GM23338 (cell line): Measurements from ENCODE around the gene INHBC. TPM values are rescaled to one million over a fixed set of nuclear protein-coding genes. Genes with fewer than 3 reads are reported as not detected.
A peak's percentile ranks its signal among the peaks of the same experiment; 100 is the strongest.

ENCODE experiments used
- ATAC-seq: fragments of 200-7000 bp; cut with Tn5 transposase; 3 replicates; pipeline ENCODE4 v1.9.1; 2020
- DNase-seq: peaks from one replicate; pipeline ENCODE4 v3.0.0-alpha.2; 2015; ENCODE audit warnings: low spot score
- H2AFZ ChIP-seq: fragments of 200-600 bp; sonication (generic); 2 replicates; pipeline ENCODE4 v1.8.0; 2016; ENCODE audit warnings: antibody characterized with exemption, mild to moderate bottlenecking, moderate library complexity
- H3F3A ChIP-seq: fragments of 200-600 bp; sonication (generic); replicated peaks from 2 replicates; pipeline ENCODE4 v1.8.0; 2017; ENCODE audit warnings: antibody characterized with exemption, mixed run types, low read depth
- H3K27ac ChIP-seq: fragments of 200-600 bp; sonication (generic); 2 replicates; pipeline ENCODE4 v1.6.1; 2016; ENCODE audit warnings: low read depth
- H3K27me3 ChIP-seq: fragments of 200-600 bp; sonication (generic); 2 replicates; pipeline ENCODE4 v1.8.0; 2016; ENCODE audit warnings: mild to moderate bottlenecking, mixed run types, moderate library complexity; ENCODE audit not compliant: insufficient read depth
- H3K36me3 ChIP-seq: fragments of 200-600 bp; sonication (generic); 2 replicates; pipeline ENCODE4 v1.8.0; 2016; ENCODE audit warnings: mild to moderate bottlenecking; ENCODE audit not compliant: insufficient read depth
- H3K4me1 ChIP-seq: fragments of 200-600 bp; sonication (generic); 2 replicates; pipeline ENCODE4 v1.8.0; 2016; ENCODE audit warnings: mild to moderate bottlenecking, moderate library complexity; ENCODE audit not compliant: insufficient read depth
- H3K4me2 ChIP-seq: fragments of 200-600 bp; sonication (generic); 2 replicates; pipeline ENCODE4 v1.7.1; 2017; ENCODE audit warnings: mixed run types
- H3K4me3 ChIP-seq: fragments of 200-600 bp; sonication (generic); 2 replicates; pipeline ENCODE4 v1.6.1; 2016; ENCODE audit warnings: mixed run types
- H3K79me2 ChIP-seq: fragments of 200-600 bp; sonication (generic); replicated peaks from 2 replicates; pipeline ENCODE4 v1.8.0; 2017; ENCODE audit warnings: mild to moderate bottlenecking; ENCODE audit not compliant: insufficient read depth
- H3K9me2 ChIP-seq: fragments of 200-600 bp; sonication (generic); 2 replicates; pipeline ENCODE4 v1.8.0; 2017; ENCODE audit not compliant: insufficient read depth
- H4K20me1 ChIP-seq: fragments of 200-600 bp; sonication (generic); replicated peaks from 2 replicates; pipeline ENCODE4 v1.8.0; 2017; ENCODE audit warnings: mild to moderate bottlenecking; ENCODE audit not compliant: insufficient read depth
- H3K27ac Mint-ChIP-seq: 2 replicates; pipeline ENCODE4 v1.8.0; 2020; ENCODE audit warnings: inconsistent platforms, mild to moderate bottlenecking, moderate library complexity, mixed read lengths
- H3K27me3 Mint-ChIP-seq: 3 replicates; pipeline ENCODE4 v1.8.0; 2022; ENCODE audit warnings: low read depth, mild to moderate bottlenecking, moderate library complexity, mixed read lengths, inconsistent platforms; ENCODE audit not compliant: insufficient read depth, poor library complexity
- H3K36me3 Mint-ChIP-seq: 3 replicates; pipeline ENCODE4 v1.8.0; 2021; ENCODE audit warnings: low read depth, mild to moderate bottlenecking, inconsistent platforms, moderate library complexity, mixed read lengths
- H3K4me1 Mint-ChIP-seq: 3 replicates; pipeline ENCODE4 v1.8.0; 2020; ENCODE audit warnings: mild to moderate bottlenecking, inconsistent platforms, mixed read lengths
- H3K4me3 Mint-ChIP-seq: 3 replicates; pipeline ENCODE4 v1.8.0; 2021; ENCODE audit warnings: moderate library complexity, mild to moderate bottlenecking, inconsistent platforms, mixed read lengths
- H3K9me3 Mint-ChIP-seq: 3 replicates; pipeline ENCODE4 v1.8.0; 2020; ENCODE audit warnings: moderate library complexity, mild to moderate bottlenecking, inconsistent platforms, mixed read lengths
- CREB1 ChIP-seq: fragments of 250-450 bp; sonication (Bioruptor Pico); IDR thresholded peaks from 2 replicates; pipeline ENCODE4 v1.5.0; 2020; ENCODE audit warnings: low read depth, mild to moderate bottlenecking, moderate library complexity
- EZH2 ChIP-seq: fragments of 200-600 bp; sonication (generic); IDR thresholded peaks from one replicate; pipeline ENCODE4 v1.8.0; 2017; ENCODE audit warnings: antibody characterized with exemption, mild to moderate bottlenecking, low read depth; ENCODE audit not compliant: unreplicated experiment
- EZH2phosphoT487 ChIP-seq: fragments of 200-600 bp; sonication (generic); IDR thresholded peaks from one replicate; pipeline ENCODE4 v1.8.1; 2018; ENCODE audit warnings: antibody characterized with exemption; ENCODE audit not compliant: unreplicated experiment
- JUNB ChIP-seq: IDR thresholded peaks from one replicate; pipeline ENCODE4 v1.6.1; 2016; ENCODE audit warnings: antibody characterized with exemption; ENCODE audit not compliant: unreplicated experiment
- NANOG ChIP-seq: IDR thresholded peaks from 2 replicates; pipeline ENCODE4 v1.6.1; 2016; ENCODE audit warnings: antibody characterized with exemption, borderline replicate concordance
- POLR2AphosphoS5 ChIP-seq: IDR thresholded peaks from 2 replicates; pipeline ENCODE4 v1.6.1; 2016; ENCODE audit warnings: antibody characterized with exemption, low read depth
- STAT1 ChIP-seq: IDR thresholded peaks from one replicate; pipeline ENCODE4 v1.6.1; 2016; ENCODE audit warnings: antibody characterized with exemption; ENCODE audit not compliant: unreplicated experiment
- ZNF114 ChIP-seq: fragments of 250-450 bp; sonication (Bioruptor Pico); IDR thresholded peaks from 2 replicates; pipeline ENCODE4 v1.5.0; 2020; ENCODE audit warnings: mild to moderate bottlenecking, moderate library complexity
- ZNF331 ChIP-seq: fragments of 250-450 bp; sonication (Bioruptor Pico); IDR thresholded peaks from 2 replicates; pipeline ENCODE4 v1.5.0; 2020; ENCODE audit warnings: low read depth, mild to moderate bottlenecking, moderate library complexity
- polyA plus RNA-seq: library from polyadenylated mRNA; unstranded; fragments of >200 nt; fragmentation: Nextera tagmentation; extraction: Ambion mirVana; gene quantifications from 2 replicates; pipeline ENCODE4 v1.2.1, GENCODE V29; 2016
- total RNA-seq: library from RNA; depleted of rRNA; stranded (reverse); fragments of >200 nt; shearing (Covaris generic); gene quantifications from 2 replicates; pipeline ENCODE4 v1.2.3, GENCODE V29; 2014
- TF ChIP-seq, protein P1 (sequence below): IDR thresholded peaks from 2 replicates; pipeline ENCODE4 v1.6.1; 2016; ENCODE audit warnings: antibody characterized with exemption
- TF ChIP-seq, protein P2 (sequence below): IDR thresholded peaks from one replicate; pipeline ENCODE4 v1.6.1; 2018; ENCODE audit warnings: antibody characterized with exemption; ENCODE audit not compliant: unreplicated experiment
- TF ChIP-seq, protein P3 (sequence below), 2 experiments: fragments of 200-600 bp in 1 of 2; sonication (generic) in 1 of 2; conservative IDR thresholded peaks; 2 replicates each; pipeline versions ENCODE4 v1.5.1 to v1.6.1; 2016 to 2017; ENCODE audit warnings: antibody characterized with exemption in 2 of 2, low read depth in 2 of 2, mild to moderate bottlenecking in 2 of 2, moderate library complexity in 1 of 2

INHBC gene
- total and polyA plus RNA-seq, 2 experiments from 2014 or later: 0.53 TPM; not detected in 1

DNA sequence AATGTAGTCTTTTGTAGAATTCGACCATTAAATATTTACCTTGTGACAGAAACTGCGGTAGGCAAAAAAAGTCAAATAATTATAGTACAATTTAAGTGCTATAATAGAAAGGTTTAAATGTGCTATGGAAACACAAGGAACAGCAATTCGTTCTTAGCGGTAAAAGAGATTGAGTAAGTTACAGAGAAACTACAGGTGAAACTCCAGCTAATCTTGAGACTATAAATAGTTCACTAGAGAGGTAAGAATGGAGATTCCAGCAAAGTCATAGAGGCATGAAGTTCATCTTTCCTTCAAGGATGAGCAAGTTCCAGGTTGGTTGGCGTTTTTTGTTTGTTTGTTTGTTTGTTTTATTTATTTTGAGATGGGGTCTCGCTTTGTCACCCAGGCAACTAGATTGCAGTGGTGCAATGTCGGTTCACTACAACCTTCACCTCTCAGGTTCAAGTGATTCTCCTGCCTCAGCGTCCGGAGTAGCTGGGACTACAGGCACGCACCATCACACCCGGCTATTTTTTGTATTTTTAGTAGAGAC lies 2.9 kb upstream of the INHBC start:
- TF ChIP-seq POLR2AphosphoS5: no peak
- no peak for TF ChIP-seq STAT1
- TF ChIP-seq ZNF114 (CRISPR knock-in tag): no peak
- TF ChIP-seq, protein P1, sequence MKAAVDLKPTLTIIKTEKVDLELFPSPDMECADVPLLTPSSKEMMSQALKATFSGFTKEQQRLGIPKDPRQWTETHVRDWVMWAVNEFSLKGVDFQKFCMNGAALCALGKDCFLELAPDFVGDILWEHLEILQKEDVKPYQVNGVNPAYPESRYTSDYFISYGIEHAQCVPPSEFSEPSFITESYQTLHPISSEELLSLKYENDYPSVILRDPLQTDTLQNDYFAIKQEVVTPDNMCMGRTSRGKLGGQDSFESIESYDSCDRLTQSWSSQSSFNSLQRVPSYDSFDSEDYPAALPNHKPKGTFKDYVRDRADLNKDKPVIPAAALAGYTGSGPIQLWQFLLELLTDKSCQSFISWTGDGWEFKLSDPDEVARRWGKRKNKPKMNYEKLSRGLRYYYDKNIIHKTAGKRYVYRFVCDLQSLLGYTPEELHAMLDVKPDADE: no peak
- TF ChIP-seq, protein P2, sequence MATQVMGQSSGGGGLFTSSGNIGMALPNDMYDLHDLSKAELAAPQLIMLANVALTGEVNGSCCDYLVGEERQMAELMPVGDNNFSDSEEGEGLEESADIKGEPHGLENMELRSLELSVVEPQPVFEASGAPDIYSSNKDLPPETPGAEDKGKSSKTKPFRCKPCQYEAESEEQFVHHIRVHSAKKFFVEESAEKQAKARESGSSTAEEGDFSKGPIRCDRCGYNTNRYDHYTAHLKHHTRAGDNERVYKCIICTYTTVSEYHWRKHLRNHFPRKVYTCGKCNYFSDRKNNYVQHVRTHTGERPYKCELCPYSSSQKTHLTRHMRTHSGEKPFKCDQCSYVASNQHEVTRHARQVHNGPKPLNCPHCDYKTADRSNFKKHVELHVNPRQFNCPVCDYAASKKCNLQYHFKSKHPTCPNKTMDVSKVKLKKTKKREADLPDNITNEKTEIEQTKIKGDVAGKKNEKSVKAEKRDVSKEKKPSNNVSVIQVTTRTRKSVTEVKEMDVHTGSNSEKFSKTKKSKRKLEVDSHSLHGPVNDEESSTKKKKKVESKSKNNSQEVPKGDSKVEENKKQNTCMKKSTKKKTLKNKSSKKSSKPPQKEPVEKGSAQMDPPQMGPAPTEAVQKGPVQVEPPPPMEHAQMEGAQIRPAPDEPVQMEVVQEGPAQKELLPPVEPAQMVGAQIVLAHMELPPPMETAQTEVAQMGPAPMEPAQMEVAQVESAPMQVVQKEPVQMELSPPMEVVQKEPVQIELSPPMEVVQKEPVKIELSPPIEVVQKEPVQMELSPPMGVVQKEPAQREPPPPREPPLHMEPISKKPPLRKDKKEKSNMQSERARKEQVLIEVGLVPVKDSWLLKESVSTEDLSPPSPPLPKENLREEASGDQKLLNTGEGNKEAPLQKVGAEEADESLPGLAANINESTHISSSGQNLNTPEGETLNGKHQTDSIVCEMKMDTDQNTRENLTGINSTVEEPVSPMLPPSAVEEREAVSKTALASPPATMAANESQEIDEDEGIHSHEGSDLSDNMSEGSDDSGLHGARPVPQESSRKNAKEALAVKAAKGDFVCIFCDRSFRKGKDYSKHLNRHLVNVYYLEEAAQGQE: no peak
- TF ChIP-seq, protein P3, sequence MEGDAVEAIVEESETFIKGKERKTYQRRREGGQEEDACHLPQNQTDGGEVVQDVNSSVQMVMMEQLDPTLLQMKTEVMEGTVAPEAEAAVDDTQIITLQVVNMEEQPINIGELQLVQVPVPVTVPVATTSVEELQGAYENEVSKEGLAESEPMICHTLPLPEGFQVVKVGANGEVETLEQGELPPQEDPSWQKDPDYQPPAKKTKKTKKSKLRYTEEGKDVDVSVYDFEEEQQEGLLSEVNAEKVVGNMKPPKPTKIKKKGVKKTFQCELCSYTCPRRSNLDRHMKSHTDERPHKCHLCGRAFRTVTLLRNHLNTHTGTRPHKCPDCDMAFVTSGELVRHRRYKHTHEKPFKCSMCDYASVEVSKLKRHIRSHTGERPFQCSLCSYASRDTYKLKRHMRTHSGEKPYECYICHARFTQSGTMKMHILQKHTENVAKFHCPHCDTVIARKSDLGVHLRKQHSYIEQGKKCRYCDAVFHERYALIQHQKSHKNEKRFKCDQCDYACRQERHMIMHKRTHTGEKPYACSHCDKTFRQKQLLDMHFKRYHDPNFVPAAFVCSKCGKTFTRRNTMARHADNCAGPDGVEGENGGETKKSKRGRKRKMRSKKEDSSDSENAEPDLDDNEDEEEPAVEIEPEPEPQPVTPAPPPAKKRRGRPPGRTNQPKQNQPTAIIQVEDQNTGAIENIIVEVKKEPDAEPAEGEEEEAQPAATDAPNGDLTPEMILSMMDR (conservative IDR thresholded peaks at IDR 0.05; ENCODE audit: low read depth in 2 of 2): no peak
- TF ChIP-seq NANOG: no peak
- TF ChIP-seq EZH2phosphoT487: no peak
- no peak for TF ChIP-seq ZNF331 (CRISPR knock-in tag)
- Histone ChIP-seq H3K27me3 (no peaks in the 10 kb centered on the region), H3F3A (peaks cover 11% of the 10 kb centered on the region), H3K27ac (peak overlapping the region; percentile 76), H3K4me2 (peak overlapping the region; percentile 75), H3K36me3 (no peaks in the 10 kb centered on the region), H3K79me2 (peaks cover 28% of the 10 kb centered on the region), H3K4me3 (peak overlapping the region; percentile 64), H2AFZ (peak overlapping the region; percentile 43), H4K20me1 (no peaks in the 10 kb centered on the region), H3K9me2 (no peaks in the 10 kb centered on the region), H3K4me1 (peaks cover 15% of the 10 kb centered on the region; the same call in 1 of the 2 replicates)
- Mint-ChIP-seq H3K36me3 (no peaks in the 10 kb centered on the region; the same call in 2 of the 3 replicates), H3K27ac (peak overlapping the region; percentile 95), H3K27me3 (peaks cover 10% of the 10 kb centered on the region), H3K9me3 (no peaks in the 10 kb centered on the region), H3K4me1 (peaks cover 26% of the 10 kb centered on the region), H3K4me3 (peak overlapping the region; percentile 80)
- DNase-seq: no peak
- ATAC-seq: no peak

DNA sequence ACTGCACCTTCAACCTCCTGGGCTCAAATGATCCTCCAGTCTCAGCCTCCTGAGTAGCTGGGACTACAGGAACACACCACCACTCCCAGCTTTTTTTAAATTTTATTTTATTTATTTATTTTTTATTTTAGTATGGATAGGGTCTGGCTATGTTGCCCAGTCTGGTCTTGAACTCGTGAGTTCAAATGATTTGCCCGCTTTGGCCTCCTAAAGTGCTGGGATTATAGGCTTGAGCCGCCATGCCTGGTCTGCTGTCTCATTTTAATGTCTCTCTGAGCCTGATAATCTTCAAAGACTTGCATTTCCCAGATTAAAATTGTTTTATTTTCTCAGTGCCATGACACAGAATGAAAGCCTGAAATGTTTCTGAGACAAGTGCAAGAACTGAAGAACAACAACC lies 1.2 kb upstream of the INHBC start:
- Histone ChIP-seq H3K4me3 (no peak overlapping the region), H4K20me1 (no peaks in the 10 kb centered on the region), H3K9me2 (no peaks in the 10 kb centered on the region), H3K27me3 (no peaks in the 10 kb centered on the region), H3F3A (peaks cover 11% of the 10 kb centered on the region), H2AFZ (no peak overlapping the region), H3K79me2 (peaks cover 15% of the 10 kb centered on the region), H3K36me3 (no peaks in the 10 kb centered on the region), H3K4me1 (peaks cover 15% of the 10 kb centered on the region; the same call in 1 of the 2 replicates), H3K4me2 (no peak overlapping the region), H3K27ac (no peak overlapping the region)
- peaks cover 7% of the 10 kb centered on the region for H3K27me3 Mint-ChIP-seq
- peaks cover 18% of the 10 kb centered on the region for H3K4me1 Mint-ChIP-seq
- no peaks in the 10 kb centered on the region; the same call in 2 of the 3 replicates for H3K36me3 Mint-ChIP-seq
- no peak for ATAC-seq
- no peak overlapping the region for H3K4me3 Mint-ChIP-seq
- H3K9me3 Mint-ChIP-seq: no peaks in the 10 kb centered on the region
- H3K27ac Mint-ChIP-seq: no peak overlapping the region
- DNase-seq: no peak
- TF ChIP-seq ZNF114 (CRISPR knock-in tag) (no peak), CREB1 (CRISPR knock-in tag) (no peak), POLR2AphosphoS5 (no peak), STAT1 (no peak), EZH2phosphoT487 (no peak), EZH2 (no peak), ZNF331 (CRISPR knock-in tag) (no peak), NANOG (no peak), JUNB (no peak)
- TF ChIP-seq, protein P1: no peak
- TF ChIP-seq, protein P2: no peak
